ENCODE data around the gene RIMS4.

DNA sequence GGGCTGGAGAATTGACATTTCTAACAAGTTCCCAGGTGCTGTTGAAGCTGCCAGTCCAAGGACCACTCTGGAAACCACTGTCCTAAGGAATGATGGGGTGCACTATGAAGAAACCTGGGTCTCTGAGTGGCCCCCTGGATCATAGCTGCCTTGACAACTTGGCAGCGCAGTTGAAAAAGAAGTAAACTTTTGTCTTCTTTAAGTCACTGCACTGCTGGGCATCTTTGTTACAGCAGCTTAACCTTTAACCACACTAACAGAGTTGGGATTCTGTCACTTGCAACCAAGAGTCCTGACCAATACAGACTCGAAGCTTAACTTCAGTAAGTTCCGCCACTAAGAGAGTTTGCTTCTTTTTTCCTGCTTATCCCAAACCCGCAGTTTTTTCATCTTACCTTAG is 73.2 kb downstream of the RIMS4 start:
- TF ChIP-seq, protein P1, sequence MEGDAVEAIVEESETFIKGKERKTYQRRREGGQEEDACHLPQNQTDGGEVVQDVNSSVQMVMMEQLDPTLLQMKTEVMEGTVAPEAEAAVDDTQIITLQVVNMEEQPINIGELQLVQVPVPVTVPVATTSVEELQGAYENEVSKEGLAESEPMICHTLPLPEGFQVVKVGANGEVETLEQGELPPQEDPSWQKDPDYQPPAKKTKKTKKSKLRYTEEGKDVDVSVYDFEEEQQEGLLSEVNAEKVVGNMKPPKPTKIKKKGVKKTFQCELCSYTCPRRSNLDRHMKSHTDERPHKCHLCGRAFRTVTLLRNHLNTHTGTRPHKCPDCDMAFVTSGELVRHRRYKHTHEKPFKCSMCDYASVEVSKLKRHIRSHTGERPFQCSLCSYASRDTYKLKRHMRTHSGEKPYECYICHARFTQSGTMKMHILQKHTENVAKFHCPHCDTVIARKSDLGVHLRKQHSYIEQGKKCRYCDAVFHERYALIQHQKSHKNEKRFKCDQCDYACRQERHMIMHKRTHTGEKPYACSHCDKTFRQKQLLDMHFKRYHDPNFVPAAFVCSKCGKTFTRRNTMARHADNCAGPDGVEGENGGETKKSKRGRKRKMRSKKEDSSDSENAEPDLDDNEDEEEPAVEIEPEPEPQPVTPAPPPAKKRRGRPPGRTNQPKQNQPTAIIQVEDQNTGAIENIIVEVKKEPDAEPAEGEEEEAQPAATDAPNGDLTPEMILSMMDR (IDR thresholded peaks at IDR 0.05) = no peak
- TF ChIP-seq POLR2A (IDR thresholded peaks at IDR 0.05) = no peak

Measured in thyroid gland (tissue), 4 donors.